HepG2 (cell line): ENCODE results near the gene NOVA2. TPM values are rescaled to one million over a fixed set of nuclear protein-coding genes. Genes with fewer than 3 reads are reported as not detected.

Experiments
- ATAD3A ChIP-seq: sonication (generic); formaldehyde crosslinking; IDR thresholded peaks from 2 replicates; pipeline ENCODE4 v1.4.0; 2020; ENCODE audit warnings: missing genetic modification reagents
- ELF4 ChIP-seq: sonication (generic); formaldehyde crosslinking; IDR thresholded peaks from 2 replicates; pipeline ENCODE4 v1.5.0; 2020; ENCODE audit warnings: missing genetic modification reagents, mild to moderate bottlenecking, moderate library complexity, borderline replicate concordance
- EZH2 ChIP-seq: conservative IDR thresholded peaks from 2 replicates; pipeline ENCODE4 v1.6.1; 2012; ENCODE audit warnings: mild to moderate bottlenecking, low read depth, low read length, moderate library complexity
- KLF9 ChIP-seq: IDR thresholded peaks from 2 replicates; pipeline ENCODE4 v1.6.1; 2016; ENCODE audit warnings: low read depth
- MEIS2 ChIP-seq: sonication (generic); formaldehyde crosslinking; IDR thresholded peaks from 2 replicates; pipeline ENCODE4 v1.9.0; 2021; ENCODE audit warnings: mild to moderate bottlenecking, missing genetic modification reagents
- MTF1 ChIP-seq: sonication (generic); formaldehyde crosslinking; IDR thresholded peaks from 2 replicates; pipeline ENCODE4 v1.5.0; 2020; ENCODE audit warnings: missing genetic modification reagents
- NFRKB ChIP-seq: fragments of 450-650 bp; IDR thresholded peaks from 2 replicates; pipeline ENCODE4 v1.6.1; 2017
- NONO ChIP-seq, 2 experiments: fragments of 450-650 bp in 1 of 2; sonication (generic) in 1 of 2; formaldehyde crosslinking in 1 of 2; IDR thresholded peaks in 1 of 2; conservative IDR thresholded peaks in 1 of 2; 2 replicates each; pipeline versions ENCODE4 v1.6.1 to v1.8.0; 2017 to 2022; ENCODE audit warnings: mild to moderate bottlenecking in 1 of 2, missing genetic modification reagents in 1 of 2, moderate library complexity in 1 of 2
- NRL ChIP-seq: sonication (generic); formaldehyde crosslinking; IDR thresholded peaks from 2 replicates; pipeline ENCODE4 v1.5.0; 2020; ENCODE audit warnings: missing genetic modification reagents, mild to moderate bottlenecking, moderate library complexity, borderline replicate concordance
- PHB2 ChIP-seq: fragments of 450-650 bp; IDR thresholded peaks from 2 replicates; pipeline ENCODE4 v1.6.1; 2018; ENCODE audit not compliant: partially characterized antibody
- POGZ ChIP-seq: sonication (generic); formaldehyde crosslinking; IDR thresholded peaks from 2 replicates; pipeline ENCODE4 v1.4.0; 2020; ENCODE audit warnings: mild to moderate bottlenecking, missing genetic modification reagents
- RBM39 ChIP-seq: fragments of 200-400 bp; formaldehyde crosslinking; IDR thresholded peaks from one replicate; pipeline ENCODE4 v1.6.1; 2018; ENCODE audit warnings: antibody characterized with exemption, mild to moderate bottlenecking, low read depth, low read length; ENCODE audit not compliant: poor library complexity, severe bottlenecking
- SATB2 ChIP-seq: sonication (generic); formaldehyde crosslinking; IDR thresholded peaks from 2 replicates; pipeline ENCODE4 v1.5.0; 2020; ENCODE audit warnings: missing genetic modification reagents
- ZNF382 ChIP-seq: sonication (generic); formaldehyde crosslinking; IDR thresholded peaks from 2 replicates; pipeline ENCODE4 v1.5.0; 2020; ENCODE audit warnings: missing genetic modification reagents, mild to moderate bottlenecking, borderline replicate concordance
- polyA plus RNA-seq, 8 experiments: library from polyadenylated mRNA; depleted of rRNA in 3 of 8; stranded (reverse) in 7 of 8; unstranded in 1 of 8; fragments of >200 nt; fragmentation: Illumina TruSeq in 4 of 8; extraction: Trizol in 4 of 8; gene quantifications; 2 replicates each; pipeline versions ENCODE4 v1.2.1 to v1.2.3, GENCODE V29; 2011 to 2016; ENCODE audit warnings: low read depth in 4 of 8, missing spikeins in 1 of 8, mixed read lengths in 1 of 8; ENCODE audit not compliant: insufficient read depth in 1 of 8
- total RNA-seq, 5 experiments: library from RNA; depleted of rRNA; stranded (reverse); fragments of >200 nt; fragmentation: Illumina TruSeq; extraction: Trizol; gene quantifications; 2 replicates each; pipeline ENCODE4 v1.2.3, GENCODE V29; 2016; ENCODE audit warnings: low read depth in 1 of 5
- TF ChIP-seq, protein P1 (sequence below): sonication (generic); formaldehyde crosslinking; IDR thresholded peaks from 2 replicates; pipeline ENCODE4 v1.5.0; 2020; ENCODE audit warnings: mild to moderate bottlenecking, missing genetic modification reagents, moderate library complexity
- TF ChIP-seq, protein P2 (sequence below): sonication (generic); formaldehyde crosslinking; IDR thresholded peaks from 2 replicates; pipeline ENCODE4 v1.9.0; 2021; ENCODE audit warnings: missing genetic modification reagents, mild to moderate bottlenecking, borderline replicate concordance
- TF ChIP-seq, protein P3 (sequence below): sonication (generic); formaldehyde crosslinking; IDR thresholded peaks from 2 replicates; pipeline ENCODE4 v1.4.0; 2020; ENCODE audit warnings: missing genetic modification reagents; ENCODE audit errors: not compliant biosample characterization
- TF ChIP-seq, protein P4 (sequence below): sonication (generic); formaldehyde crosslinking; IDR thresholded peaks from 2 replicates; pipeline ENCODE4 v1.9.0; 2021; ENCODE audit warnings: mild to moderate bottlenecking, missing genetic modification reagents
- TF ChIP-seq, protein P5 (sequence below): sonication (generic); formaldehyde crosslinking; IDR thresholded peaks from 2 replicates; pipeline ENCODE4 v1.4.0; 2020; ENCODE audit warnings: low read depth, mild to moderate bottlenecking, missing genetic modification reagents

NOVA2 gene
- total and polyA plus RNA-seq, 2 of the 13 experiments (the other 11 are each of a cell fraction or from before 2014, with no cell fraction given) = not detected

DNA sequence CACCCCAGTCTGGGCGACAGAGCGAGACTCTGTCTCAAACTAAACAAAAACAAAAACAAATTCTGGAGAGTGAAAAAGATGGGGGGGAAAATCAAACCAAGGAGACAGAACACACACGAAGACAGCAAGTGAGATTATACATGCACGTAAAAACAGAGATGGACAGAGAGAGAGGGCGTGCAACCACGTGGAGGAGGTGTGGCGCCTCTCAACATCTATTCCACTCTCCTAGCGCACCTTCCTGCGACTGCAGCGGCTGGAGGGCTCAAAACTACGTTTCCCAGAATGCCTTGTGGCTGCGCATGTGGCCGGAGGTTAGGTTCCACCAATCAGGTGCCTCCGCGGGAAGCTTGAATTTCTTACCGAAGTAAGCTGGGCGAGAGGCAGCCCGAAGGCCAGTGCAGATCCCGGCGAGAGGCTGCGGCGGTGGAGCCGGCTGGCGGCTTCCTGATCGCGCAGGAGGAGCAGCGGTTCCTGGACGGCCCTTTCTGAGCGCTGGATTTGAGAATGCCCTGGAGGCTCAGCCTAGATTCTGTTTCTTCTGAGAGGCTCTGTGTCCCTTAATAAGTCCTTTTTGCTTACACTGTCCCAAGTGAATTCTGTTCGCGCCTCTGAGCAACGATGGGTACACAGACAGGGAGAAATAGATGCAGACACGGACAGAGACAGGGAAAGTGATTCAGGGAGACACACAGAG, 46.0 kb downstream of the NOVA2 start (continued):
- TF ChIP-seq, protein P1, sequence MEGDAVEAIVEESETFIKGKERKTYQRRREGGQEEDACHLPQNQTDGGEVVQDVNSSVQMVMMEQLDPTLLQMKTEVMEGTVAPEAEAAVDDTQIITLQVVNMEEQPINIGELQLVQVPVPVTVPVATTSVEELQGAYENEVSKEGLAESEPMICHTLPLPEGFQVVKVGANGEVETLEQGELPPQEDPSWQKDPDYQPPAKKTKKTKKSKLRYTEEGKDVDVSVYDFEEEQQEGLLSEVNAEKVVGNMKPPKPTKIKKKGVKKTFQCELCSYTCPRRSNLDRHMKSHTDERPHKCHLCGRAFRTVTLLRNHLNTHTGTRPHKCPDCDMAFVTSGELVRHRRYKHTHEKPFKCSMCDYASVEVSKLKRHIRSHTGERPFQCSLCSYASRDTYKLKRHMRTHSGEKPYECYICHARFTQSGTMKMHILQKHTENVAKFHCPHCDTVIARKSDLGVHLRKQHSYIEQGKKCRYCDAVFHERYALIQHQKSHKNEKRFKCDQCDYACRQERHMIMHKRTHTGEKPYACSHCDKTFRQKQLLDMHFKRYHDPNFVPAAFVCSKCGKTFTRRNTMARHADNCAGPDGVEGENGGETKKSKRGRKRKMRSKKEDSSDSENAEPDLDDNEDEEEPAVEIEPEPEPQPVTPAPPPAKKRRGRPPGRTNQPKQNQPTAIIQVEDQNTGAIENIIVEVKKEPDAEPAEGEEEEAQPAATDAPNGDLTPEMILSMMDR = peak; percentile 43
- TF ChIP-seq POGZ (CRISPR knock-in tag) (no peak), ELF4 (CRISPR knock-in tag) (no peak), EZH2 (no peak), NFRKB (no peak), ATAD3A (CRISPR knock-in tag) (no peak), NONO (IDR thresholded peaks at IDR 0.05) (no peak), NONO (CRISPR knock-in tag; conservative IDR thresholded peaks at IDR 0.05) (no peak), MTF1 (CRISPR knock-in tag) (no peak), MEIS2 (CRISPR knock-in tag) (no peak), KLF9 (CRISPR knock-in tag) (no peak; the same call in 1 of the 2 replicates), PHB2 (no peak), RBM39 (no peak), NRL (CRISPR knock-in tag) (no peak), ZNF382 (CRISPR knock-in tag) (no peak), SATB2 (CRISPR knock-in tag) (no peak)
- TF ChIP-seq, protein P2, sequence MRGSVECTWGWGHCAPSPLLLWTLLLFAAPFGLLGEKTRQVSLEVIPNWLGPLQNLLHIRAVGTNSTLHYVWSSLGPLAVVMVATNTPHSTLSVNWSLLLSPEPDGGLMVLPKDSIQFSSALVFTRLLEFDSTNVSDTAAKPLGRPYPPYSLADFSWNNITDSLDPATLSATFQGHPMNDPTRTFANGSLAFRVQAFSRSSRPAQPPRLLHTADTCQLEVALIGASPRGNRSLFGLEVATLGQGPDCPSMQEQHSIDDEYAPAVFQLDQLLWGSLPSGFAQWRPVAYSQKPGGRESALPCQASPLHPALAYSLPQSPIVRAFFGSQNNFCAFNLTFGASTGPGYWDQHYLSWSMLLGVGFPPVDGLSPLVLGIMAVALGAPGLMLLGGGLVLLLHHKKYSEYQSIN (CRISPR knock-in tag) = no peak
- TF ChIP-seq, protein P3, sequence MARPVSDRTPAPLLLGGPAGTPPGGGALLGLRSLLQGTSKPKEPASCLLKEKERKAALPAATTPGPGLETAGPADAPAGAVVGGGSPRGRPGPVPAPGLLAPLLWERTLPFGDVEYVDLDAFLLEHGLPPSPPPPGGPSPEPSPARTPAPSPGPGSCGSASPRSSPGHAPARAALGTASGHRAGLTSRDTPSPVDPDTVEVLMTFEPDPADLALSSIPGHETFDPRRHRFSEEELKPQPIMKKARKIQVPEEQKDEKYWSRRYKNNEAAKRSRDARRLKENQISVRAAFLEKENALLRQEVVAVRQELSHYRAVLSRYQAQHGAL = no peak
- TF ChIP-seq, protein P4, sequence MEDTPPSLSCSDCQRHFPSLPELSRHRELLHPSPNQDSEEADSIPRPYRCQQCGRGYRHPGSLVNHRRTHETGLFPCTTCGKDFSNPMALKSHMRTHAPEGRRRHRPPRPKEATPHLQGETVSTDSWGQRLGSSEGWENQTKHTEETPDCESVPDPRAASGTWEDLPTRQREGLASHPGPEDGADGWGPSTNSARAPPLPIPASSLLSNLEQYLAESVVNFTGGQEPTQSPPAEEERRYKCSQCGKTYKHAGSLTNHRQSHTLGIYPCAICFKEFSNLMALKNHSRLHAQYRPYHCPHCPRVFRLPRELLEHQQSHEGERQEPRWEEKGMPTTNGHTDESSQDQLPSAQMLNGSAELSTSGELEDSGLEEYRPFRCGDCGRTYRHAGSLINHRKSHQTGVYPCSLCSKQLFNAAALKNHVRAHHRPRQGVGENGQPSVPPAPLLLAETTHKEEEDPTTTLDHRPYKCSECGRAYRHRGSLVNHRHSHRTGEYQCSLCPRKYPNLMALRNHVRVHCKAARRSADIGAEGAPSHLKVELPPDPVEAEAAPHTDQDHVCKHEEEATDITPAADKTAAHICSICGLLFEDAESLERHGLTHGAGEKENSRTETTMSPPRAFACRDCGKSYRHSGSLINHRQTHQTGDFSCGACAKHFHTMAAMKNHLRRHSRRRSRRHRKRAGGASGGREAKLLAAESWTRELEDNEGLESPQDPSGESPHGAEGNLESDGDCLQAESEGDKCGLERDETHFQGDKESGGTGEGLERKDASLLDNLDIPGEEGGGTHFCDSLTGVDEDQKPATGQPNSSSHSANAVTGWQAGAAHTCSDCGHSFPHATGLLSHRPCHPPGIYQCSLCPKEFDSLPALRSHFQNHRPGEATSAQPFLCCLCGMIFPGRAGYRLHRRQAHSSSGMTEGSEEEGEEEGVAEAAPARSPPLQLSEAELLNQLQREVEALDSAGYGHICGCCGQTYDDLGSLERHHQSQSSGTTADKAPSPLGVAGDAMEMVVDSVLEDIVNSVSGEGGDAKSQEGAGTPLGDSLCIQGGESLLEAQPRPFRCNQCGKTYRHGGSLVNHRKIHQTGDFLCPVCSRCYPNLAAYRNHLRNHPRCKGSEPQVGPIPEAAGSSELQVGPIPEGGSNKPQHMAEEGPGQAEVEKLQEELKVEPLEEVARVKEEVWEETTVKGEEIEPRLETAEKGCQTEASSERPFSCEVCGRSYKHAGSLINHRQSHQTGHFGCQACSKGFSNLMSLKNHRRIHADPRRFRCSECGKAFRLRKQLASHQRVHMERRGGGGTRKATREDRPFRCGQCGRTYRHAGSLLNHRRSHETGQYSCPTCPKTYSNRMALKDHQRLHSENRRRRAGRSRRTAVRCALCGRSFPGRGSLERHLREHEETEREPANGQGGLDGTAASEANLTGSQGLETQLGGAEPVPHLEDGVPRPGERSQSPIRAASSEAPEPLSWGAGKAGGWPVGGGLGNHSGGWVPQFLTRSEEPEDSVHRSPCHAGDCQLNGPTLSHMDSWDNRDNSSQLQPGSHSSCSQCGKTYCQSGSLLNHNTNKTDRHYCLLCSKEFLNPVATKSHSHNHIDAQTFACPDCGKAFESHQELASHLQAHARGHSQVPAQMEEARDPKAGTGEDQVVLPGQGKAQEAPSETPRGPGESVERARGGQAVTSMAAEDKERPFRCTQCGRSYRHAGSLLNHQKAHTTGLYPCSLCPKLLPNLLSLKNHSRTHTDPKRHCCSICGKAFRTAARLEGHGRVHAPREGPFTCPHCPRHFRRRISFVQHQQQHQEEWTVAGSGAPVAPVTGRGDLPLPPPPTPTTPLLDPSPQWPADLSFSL (CRISPR knock-in tag) = no peak
- TF ChIP-seq, protein P5, sequence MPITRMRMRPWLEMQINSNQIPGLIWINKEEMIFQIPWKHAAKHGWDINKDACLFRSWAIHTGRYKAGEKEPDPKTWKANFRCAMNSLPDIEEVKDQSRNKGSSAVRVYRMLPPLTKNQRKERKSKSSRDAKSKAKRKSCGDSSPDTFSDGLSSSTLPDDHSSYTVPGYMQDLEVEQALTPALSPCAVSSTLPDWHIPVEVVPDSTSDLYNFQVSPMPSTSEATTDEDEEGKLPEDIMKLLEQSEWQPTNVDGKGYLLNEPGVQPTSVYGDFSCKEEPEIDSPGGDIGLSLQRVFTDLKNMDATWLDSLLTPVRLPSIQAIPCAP (CRISPR knock-in tag) = no peak
